Activated CD8-positive, alpha-beta memory T cell treated with anti-CD3 and anti-CD28 coated beads, Interleukin-2, amount 50 U/mL, for 1 hour (primary cell): Measurements from ENCODE around the gene LTK.

Source experiments
- DNase-seq: peaks from one replicate; pipeline ENCODE4 v3.0.0-alpha.2; 2020; ENCODE audit errors: extremely low read depth

The LTK gene

GRCh38 chr15:41530363-41530956 lies 16.8 kb upstream of the LTK start:
- no peak for DNase-seq

GRCh38 chr15:41523097-41523496 lies 9.5 kb upstream of the LTK start:
- no peak for DNase-seq

- no peak for DNase-seq
These were observed 8.0 kb upstream of the LTK start for GRCh38 chr15:41521614-41522013.

- no peak for DNase-seq
These were observed 7.0 kb upstream of the LTK start for GRCh38 chr15:41520636-41521035.

- DNase-seq: no peak
These were observed 4.3 kb upstream of the LTK start for GRCh38 chr15:41517895-41518449.

GRCh38 chr15:41512940-41513505 lies 604 bp downstream of the LTK start:
- no peak for DNase-seq

- no peak for DNase-seq
These were observed 1.1 kb downstream of the LTK start for GRCh38 chr15:41512512-41512939.

GRCh38 chr15:41511899-41512369 lies 1.7 kb downstream of the LTK start:
- DNase-seq: no peak

- no peak for DNase-seq
These were observed 2.2 kb downstream of the LTK start for GRCh38 chr15:41511331-41511898.

- DNase-seq: no peak
These were observed 2.9 kb downstream of the LTK start for GRCh38 chr15:41510728-41511127.

GRCh38 chr15:41507820-41508290 lies 5.8 kb downstream of the LTK start:
- no peak for DNase-seq

- no peak for DNase-seq
These were observed 6.8 kb downstream of the LTK start for GRCh38 chr15:41506796-41507341.

GRCh38 chr15:41505776-41506175 lies 7.9 kb downstream of the LTK start:
- DNase-seq: no peak

- no peak for DNase-seq
These were observed 8.7 kb downstream of the LTK start for GRCh38 chr15:41504751-41505492.

- DNase-seq: no peak
These were observed 10.0 kb downstream of the LTK start for GRCh38 chr15:41503669-41504010.

GRCh38 chr15:41502795-41503668 lies 10.6 kb downstream of the LTK start:
- DNase-seq: no peak

GRCh38 chr15:41501931-41502794 lies 11.5 kb downstream of the LTK start:
- DNase-seq: no peak

- no peak for DNase-seq
These were observed 12.3 kb downstream of the LTK start for GRCh38 chr15:41501191-41501917.

- no peak for DNase-seq
These were observed 14.3 kb downstream of the LTK start for GRCh38 chr15:41499109-41499851.
